HG03060 (cell line): ENCODE measurements around the gene TRABD2B.

Experiments
- ATAC-seq: cut with Tn5 transposase; IDR thresholded peaks from one replicate; pipeline ENCODE4 v1.9.1; 2021; ENCODE audit warnings: low read depth, moderate number of reproducible peaks; ENCODE audit not compliant: unreplicated experiment

Gene TRABD2B

DNA sequence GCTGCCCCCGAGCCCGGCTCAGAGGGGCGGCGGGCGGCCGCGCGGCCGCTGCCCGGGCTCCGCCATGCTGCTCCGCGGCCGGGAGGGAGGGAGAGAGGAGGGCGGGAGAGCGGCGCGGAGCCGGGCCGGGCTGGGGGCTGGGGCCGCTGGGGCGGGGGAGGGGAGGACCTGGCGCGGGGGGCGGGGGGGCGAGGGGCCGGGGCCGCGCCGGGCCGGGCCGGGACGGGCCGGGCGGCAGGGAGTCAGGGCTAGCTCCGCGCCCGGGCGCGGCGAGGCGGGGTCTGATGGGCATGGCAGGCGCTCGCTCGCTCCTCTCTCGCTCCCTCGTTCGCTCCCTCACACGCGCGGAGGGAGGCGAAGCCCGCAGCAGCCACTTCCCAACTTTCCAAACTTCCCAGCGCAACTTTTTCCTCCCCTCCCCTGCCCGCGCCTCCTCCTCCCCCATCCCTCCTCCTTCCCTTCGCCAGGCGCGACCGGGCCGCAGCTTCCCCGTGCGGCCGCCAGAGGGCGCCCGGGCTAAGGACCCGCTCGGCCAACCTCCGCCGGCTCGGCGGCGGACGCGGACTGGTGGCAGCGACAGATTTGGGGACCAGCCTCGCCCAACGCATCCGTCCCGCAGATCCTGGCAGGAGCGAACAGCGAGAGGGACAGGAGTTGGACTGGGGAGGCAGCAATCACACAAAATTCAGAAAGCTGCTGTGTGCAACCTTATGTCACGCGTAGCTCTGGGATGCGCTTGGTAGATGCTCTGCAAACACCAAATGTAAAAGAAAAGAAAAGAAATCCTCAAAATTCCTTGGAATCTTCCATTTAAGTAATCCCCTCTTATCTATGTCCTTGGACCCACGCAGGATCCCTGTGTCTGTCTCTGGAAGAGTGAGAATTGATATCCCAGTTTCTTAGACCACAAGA lies at the start of gene TRABD2B:
TSS of gene TRABD2B (minus strand) at position 97 of the 912 bp plus-strand sequence.
- no peak for ATAC-seq

DNA sequence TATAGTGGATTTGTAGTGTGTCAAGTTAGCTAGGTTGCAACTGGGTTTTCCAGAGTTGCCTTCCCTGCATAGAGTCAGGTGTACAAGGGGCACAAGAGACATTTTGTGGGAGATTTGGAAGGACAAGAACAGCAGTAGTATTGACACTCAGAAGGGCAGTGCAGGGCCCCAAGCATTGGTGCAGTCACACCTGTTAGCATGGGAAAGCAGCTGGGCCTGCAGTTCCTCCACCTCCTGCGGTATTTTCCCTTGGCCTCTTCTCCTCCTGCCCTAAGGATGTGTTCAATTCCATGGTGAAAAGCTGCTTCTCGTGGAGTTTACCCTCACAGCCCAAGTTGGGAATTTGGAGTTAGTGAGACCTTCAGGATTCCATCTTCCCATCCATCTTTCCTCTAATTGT lies 47.1 kb upstream of the TRABD2B start:
- no peak for ATAC-seq

DNA sequence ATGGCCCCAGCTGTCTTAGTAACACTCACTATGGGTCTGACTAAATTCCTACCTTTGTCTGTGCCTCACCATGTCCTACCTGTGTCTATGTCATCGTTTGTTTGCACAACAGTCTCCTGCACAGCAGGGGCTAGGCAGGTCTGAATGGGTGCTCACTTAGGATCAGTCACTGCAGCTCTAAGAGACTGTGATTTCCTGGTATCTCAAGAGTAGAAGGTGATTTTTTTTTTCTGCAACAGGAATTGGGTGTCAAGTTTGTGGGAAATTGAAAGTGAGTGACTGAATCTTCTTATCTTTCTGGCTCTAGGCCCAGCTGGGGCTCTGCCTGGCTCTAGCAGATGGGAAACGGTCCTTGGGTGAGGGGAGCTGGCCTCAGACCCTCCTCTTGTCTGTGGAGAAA lies 46.4 kb upstream of the TRABD2B start:
- ATAC-seq: no peak

DNA sequence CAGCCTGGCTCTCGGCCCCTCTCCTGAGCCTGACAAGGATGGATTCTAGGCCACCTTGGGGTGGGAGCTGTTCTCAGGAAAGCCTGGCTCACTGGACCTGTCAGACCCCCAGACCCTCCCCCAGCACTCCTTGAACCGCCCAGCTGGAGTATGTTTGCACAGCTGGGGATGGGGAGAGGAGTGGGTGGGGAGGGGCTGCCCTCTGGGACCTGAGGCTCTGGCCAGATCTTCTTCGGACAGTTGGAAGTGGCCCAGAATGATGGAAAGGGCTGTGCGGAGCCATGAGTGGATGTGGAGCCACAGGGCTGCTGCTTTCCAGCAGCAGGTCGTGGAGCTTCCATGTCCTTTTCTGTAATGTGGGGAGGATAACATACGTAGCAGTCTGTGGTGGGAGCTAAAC lies 43.0 kb upstream of the TRABD2B start:
- no peak for ATAC-seq

DNA sequence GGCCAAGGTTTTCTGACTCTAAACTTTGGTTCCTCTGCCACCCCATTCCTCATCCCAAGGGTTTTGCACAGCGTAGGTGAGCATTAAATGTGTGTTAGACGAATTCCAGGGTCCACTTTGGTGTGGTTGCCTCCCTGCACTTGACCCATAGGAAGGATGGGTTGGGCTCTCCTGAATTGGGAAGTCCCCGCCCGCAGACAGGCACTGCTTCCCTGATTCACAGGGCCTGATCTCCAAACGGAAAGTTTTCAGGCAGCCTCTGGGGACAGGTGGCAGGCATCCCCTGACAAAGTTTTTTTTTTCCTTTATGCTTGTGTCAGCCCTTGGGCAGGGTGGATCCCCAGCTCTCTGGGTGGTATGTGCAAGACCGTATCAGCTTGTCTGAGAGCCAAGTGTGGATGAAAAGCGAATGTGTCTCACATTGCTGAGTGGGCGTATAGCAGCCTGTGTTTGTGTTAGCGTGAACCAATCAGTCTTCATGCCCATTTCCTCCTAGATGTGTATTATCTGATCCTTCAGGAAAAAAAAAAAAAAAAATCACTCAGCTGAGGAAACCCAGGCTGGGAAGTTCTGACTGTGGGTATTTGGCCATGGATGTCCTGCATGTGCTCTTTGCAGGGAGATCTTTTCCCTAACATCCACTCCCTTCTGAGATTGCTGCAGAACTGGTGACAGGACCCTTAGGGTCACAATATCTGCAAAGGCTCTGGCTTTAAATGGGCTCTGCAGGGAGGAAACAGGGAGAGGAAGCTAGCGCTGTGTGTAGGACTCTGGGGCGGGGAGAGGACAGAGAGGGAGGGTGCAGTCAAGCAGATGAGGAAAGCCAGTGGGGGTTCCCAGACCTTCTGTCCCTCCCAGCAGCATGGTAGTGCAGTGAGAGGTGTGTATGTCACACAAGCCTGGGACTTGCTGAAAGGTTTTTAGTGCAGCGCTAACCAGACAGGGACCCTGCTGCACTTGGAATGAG lies 42.2 kb upstream of the TRABD2B start:
- no peak for ATAC-seq

DNA sequence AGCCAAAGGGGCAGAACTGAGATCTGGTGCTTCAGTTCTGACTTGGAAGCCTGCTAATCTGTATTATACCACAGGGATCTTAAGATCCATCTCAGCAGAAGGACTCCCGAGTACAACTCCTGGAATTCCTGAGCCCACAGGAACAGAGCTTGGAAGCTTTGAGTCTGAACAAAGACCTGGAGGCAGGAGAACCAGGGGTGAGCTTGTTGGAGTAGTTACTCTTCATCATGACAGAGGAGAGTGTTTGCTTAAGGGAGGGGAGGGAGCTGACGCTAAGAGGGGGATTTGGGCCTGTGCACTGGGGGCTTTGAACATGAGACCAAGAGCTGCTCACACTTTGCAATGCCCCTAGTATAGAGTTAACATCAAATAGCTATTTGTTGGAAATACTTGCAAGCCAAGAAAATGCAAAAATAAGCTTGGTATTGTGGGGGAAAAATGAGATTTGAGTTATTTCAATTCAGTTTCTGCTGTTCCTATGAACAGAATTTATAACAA lies 41.1 kb upstream of the TRABD2B start:
- no peak for ATAC-seq

DNA sequence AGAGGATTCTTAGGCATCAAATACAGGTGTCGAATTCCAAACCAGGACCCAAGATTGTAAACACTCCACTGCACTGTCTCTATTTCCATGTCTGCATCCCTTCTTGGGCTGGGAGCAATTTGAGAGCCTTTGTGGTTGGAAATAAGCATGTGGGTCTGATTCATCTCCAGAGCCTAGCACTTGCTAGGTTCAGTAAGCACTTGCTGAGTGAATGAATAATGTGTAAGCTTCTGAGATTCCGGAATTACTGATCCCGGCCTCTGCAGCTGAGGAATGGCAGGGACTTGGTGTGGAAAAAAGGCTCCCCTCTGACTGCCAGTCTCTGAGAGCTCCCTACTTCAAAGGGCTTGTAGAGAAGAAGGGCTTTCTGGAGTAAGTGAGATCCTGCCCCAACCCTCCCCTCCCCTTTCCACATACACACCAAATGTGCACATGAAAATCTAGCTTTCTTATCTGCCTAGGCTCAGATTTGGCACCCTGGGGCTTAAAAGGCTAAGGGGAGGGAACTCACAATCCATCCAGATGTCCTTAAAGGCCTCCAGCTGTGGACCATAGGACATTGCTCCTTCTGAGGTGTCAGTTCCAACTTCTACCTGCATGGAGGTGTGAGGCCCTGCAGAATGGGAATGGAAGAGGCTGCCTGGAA lies 39.6 kb upstream of the TRABD2B start:
- ATAC-seq: no peak

DNA sequence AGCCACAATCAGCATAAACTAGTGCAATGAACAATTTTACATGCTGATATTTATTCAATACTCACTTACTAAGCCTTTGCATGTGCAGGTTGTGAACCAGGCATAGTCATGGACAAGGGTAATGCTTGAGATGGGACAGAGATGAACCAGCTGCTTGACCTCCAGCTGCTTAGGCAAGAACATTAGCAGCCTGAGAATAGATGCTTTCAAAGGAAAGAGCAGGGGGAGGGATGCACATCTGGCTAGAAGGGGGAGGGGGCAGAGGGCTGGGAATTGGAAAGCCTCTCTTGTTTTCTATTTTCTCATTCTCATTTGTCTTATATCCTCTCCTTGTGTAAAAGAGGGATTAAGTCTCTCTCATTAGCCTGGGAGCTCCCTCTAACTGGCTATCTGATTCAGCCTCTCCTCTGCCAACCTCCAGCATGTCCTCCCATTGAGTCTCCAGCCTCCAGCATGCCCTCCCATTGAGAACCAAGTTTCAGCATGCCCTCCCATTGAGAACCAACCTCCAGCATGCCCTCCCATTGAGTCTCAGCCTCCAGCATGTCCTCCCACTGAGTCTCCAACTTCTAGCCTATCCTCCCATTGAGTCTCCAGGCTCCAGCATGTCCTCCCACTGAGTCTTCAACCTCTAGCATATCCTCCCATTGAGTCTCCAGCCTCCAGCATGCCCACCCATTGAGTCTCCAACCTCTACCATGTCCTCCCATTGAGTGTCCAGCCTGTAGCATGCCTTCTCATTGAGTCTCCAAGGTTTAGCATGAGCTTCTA lies 38.4 kb upstream of the TRABD2B start:
- no peak for ATAC-seq

DNA sequence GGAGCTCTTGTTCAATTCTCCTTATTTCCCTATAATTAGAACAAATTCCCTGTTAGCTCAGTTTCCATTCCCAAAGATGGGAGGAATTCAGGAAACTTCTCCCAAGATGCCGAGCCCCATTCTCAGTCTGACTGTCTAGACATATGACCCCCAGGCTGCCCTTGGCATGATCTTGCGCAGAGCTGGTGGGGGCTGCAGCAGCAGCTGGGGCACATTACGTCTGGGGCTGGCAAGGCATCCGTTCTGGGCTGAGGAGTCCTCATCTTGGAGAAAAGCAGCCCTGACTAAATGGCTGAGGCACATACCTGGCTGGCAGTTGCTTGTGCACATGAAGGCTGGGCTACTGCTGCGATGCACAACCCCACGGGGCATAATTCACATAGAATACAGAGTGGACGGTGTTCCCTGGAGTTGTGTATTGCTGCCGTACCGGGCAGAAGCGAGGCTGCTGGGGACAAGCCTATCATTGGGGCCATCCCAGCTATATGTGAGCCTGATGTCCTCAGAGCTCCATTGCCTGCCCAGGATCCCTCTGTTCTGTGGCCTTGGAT lies 36.4 kb upstream of the TRABD2B start:
- ATAC-seq: no peak

DNA sequence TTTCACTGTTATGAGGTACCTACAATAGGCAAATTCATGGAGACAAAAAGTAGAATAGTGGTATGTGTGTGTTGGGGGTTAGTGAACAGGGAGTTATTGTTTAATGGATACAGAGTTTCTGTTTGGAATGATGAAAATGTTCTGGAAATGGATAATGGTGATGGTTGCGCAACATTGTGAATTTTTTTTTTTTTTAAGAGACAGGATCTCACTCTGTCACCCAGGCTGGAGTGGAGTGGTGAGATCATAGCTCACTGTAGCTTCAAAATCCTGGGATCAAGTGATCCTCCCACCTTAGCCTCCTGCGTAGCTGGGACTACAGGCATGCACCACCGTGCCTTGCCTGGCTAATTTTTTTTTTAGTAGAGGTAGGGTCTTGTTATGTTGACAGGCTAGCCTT lies 34.5 kb upstream of the TRABD2B start:
- ATAC-seq: no peak

DNA sequence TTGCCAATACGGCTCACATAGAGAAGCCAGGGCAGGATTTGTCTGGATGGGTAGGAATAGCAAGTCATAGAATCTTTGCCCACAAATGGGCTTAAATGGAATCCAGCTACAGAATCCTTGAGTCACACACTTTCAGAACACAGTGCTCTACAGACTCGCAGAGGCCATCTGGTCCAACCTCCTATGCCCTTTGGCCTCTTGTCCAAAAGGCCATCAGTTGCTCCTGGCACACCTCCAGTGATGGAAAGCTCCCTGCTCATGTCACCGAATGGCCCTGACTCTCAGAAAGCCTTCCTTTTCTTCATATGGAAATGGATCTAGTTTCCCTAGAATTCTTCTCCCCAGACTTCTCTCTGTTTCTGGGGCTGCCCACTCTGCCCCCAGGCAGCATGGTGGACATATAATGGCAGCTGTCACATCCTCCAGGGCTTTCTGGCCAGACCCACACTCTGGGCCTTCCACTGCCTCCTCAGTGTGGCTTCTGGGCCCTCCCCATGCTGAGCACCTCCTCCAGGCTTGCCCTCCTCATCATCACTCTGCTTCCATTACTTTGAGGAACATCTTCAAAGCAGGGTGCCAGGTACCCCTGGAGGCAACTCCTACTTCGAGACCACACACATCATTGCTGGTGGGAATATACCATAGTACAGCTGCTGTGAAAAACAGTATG lies 33.6 kb upstream of the TRABD2B start:
- no peak for ATAC-seq

DNA sequence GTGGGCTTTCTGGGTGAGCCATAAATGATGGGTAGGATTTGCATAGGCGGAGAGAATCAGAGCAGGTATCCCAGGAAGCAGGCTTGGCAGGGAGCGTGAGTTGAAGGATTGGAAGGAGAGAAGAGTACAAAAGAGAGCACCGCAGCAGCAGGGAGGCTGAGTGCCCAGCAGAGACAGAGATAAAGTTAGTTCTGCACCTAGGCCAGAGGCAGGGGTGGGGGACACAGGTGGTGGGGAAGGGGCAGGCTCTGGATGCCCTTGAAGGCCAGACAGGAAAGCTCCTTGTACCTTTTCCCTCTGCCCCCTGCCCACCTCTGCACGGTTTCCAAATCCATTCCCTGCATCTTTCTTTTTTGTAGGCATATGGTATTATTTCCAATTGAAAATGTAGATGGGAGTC lies 33.0 kb upstream of the TRABD2B start:
- ATAC-seq: no peak

DNA sequence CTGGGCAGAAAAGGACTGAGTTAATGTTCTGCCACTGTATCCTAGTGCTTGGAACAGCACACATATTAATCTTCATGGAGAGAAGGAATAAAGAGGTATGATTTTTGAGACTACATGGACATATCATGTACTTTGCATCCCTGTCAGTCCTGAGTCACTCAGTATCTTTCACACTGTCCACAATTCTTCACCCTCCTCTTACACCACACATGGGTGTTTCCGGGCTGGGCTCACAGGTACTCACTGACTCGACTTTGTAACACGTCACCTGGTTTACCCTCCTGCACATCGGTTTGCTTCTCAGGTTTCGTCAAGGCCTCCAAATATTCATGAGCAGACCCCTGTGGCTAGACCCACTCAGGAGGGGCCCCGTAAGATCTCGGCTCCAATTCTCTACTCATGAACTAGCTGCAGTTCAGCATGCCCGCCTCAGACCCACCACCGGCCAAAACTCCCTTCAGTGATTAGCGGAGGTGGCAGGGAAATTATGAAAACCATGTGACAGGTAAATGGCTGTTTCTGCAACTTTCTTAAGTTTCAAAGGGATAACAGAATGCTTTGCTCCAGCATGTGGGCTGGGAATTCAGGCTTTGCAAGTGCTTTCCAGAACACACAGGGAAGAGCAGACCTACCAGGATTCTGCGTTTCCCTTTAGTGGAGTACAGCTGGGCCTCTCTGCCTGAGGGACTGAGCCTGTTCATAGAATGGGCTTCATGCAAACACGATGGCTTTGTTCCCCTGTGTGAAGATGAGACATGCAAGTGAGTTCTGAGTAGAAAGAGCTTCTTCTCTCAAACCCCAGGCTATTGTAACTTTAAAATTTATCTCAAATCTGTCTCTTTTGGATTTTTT lies 31.3 kb upstream of the TRABD2B start:
- ATAC-seq: no peak

DNA sequence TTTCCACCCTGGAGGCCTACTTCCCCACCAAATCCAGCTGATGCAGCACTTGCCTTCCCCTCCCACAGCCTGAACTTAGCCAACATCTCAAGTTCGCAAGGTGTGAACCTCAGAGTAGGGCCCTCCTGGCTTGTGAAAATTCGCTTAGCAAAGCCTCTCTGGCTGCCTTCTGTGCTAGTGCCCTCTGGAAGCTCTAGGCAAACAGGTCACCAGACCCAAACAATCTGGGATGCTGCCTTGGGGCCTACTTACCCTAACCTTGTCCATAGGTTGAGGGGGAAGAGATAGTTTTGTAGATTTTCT lies 30.3 kb upstream of the TRABD2B start:
- ATAC-seq: no peak

DNA sequence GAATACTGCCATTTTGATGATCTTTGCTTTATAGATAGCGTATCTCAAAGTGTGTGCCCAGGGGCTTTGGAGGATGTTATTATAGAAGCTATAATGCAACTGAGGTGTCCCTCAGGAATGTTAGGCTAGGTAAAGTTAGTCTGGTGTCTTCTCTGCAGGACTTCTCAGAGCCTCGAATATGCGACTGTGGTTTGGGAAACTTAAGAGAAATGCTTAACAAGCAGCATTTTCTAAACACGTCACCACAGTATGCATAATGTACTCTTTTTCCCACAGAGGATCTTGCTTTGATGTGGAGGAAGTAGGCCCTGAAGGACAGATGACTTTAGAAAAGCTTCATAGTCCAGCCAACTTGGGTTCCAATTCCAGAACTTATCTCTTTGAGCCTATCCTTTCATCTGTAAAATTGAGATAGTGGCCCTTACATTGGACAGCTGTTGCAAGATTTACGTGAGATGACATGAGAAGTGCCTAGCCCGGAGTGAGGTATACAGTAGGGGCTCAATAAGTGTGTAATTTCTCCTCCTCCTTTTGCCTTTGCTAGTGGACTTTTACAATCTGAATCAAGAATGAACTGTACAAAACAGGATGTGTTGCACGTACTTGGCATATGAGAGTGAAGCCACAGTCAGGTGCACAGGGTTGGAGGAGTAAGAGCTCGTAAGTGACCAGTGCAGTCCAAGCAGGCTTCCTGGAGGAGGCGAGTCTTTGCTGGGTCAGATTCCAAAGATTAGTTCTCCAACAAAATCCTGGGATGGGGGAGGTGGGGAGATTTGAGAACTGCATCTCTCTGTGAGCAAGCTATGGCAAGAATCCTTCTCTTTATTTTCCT lies 29.7 kb upstream of the TRABD2B start:
- no peak for ATAC-seq

DNA sequence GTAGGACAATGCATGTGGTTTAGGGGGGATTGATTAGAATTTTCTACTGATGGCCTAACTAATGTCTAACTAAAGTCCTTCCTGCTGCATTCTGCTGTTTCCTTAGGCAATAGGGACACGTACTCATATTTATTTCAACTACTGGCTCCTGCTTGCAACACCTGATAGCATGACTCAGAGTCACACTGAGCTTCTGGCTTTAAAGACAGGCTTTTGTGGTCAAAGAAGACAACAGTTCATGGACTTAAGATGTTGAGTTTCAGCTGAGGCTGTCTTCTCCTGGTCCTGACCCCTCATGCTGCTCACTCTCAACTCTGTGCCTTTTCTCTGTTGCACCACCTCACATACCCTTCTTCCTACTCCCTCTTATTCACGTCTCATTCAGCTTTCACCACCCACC lies 29.1 kb upstream of the TRABD2B start:
- no peak for ATAC-seq

DNA sequence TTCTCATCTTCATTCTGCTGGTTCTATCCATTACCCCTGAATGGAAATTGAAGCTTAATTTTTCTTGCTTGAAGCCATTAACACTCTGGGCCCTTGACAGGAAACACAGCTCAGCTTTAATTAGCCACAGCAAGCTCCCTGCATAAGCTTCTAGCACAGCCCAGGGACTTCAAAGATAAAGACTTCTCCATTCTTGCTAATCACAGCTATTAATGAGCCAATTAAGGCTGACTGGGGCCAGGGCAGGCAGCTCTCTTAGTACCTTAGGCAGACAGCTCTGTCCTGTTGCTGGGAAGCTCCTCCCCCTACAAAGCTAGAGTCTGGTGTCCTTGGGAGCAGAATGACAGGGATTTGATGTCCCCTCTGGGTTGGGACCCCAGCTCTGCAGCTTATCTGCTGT lies 27.9 kb upstream of the TRABD2B start:
- ATAC-seq: no peak

DNA sequence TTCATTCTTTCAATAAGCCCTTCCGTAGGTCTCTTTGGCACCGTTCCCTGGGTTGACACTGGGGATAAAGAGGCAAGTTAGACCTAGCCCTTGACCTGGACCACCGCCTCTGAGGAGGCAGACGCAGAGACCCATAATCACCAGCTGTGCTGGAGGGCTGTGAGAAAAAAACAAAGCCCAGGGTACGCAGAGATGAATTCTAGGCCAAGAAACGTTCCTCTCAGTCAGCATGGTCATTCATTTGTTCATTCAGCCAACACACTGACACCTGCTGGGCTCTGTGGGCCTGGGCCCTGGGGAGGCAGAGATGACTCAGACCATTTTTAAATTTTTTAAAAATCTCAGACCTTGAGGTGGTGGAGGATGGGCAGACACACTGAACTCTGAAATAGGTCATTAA lies 26.3 kb upstream of the TRABD2B start:
- no peak for ATAC-seq
